HEK293 (cell line): Measurements from ENCODE around the gene DCUN1D5.

Source experiments
- CTCF ChIA-PET: fragments of 350-600 bp; formaldehyde crosslinking; extraction: SDS; loops from one replicate; lab custom pipeline; 2021; ENCODE audit warnings: antibody characterized with exemption; lab: Yijun Ruan, JAX
- POLR2A ChIA-PET: fragments of 300-600 bp; formaldehyde crosslinking; extraction: SDS; loops from one replicate; lab custom pipeline; 2020; ENCODE audit warnings: antibody characterized with exemption, inconsistent platforms; lab: Yijun Ruan, JAX
- H3K27ac ChIP-seq: fragments of 200-500 bp; sonication (Bioruptor generic); 2 replicates; pipeline ENCODE4 v1.5.1; 2014; ENCODE audit warnings: low read depth, low read length, control low read depth, inconsistent platforms; ENCODE audit errors: extremely low read depth
- H3K36me3 ChIP-seq, 2 experiments: fragments of 200-500 bp in 1 of 2; sonication (Bioruptor generic) in 1 of 2; 1 replicate in 1 of 2; 2 replicates in 1 of 2; pipeline ENCODE4 v1.5.1; 2014 to 2017; ENCODE audit warnings: inconsistent platforms in 2 of 2, low read length in 2 of 2; ENCODE audit not compliant: control insufficient read depth in 2 of 2, insufficient read depth in 1 of 2
- H3K4me1 ChIP-seq: fragments of 200-500 bp; sonication (Bioruptor generic); 2 replicates; pipeline ENCODE4 v1.5.1; 2014; ENCODE audit warnings: mild to moderate bottlenecking, low read length, inconsistent platforms; ENCODE audit not compliant: control insufficient read depth, insufficient read depth
- H3K4me3 ChIP-seq: 2 replicates; pipeline ENCODE4 v1.5.1; 2011; ENCODE audit warnings: low read depth, mild to moderate bottlenecking, control low read depth, low read length, moderate library complexity
- H3K9me3 ChIP-seq: fragments of 200-500 bp; sonication (Bioruptor generic); 2 replicates; pipeline ENCODE4 v1.5.1; 2014; ENCODE audit warnings: low read depth, low read length, inconsistent platforms; ENCODE audit not compliant: control insufficient read depth, insufficient read depth
- BCL11A ChIP-seq: fragments of 450-650 bp; formaldehyde crosslinking; IDR thresholded peaks from 2 replicates; pipeline ENCODE4 v1.5.1; 2016; ENCODE audit warnings: low read depth, missing biosample characterization, missing genetic modification characterization
- HOXD13 ChIP-seq: sonication (generic); formaldehyde crosslinking; IDR thresholded peaks from 2 replicates; pipeline ENCODE4 v1.8.0; 2022; ENCODE audit warnings: missing genetic modification reagents, borderline replicate concordance
- KLF10 ChIP-seq: fragments of 450-650 bp; IDR thresholded peaks from 2 replicates; pipeline ENCODE4 v1.5.1; 2018; ENCODE audit warnings: missing biosample characterization, mild to moderate bottlenecking, missing genetic modification characterization
- MZF1 ChIP-seq: fragments of 450-650 bp; formaldehyde crosslinking; IDR thresholded peaks from 2 replicates; pipeline ENCODE4 v1.5.1; 2017; ENCODE audit warnings: missing biosample characterization, missing genetic modification characterization, borderline replicate concordance
- PATZ1 ChIP-seq: fragments of 450-650 bp; formaldehyde crosslinking; IDR thresholded peaks from 2 replicates; pipeline ENCODE4 v1.5.1; 2016; ENCODE audit warnings: missing biosample characterization, missing genetic modification characterization
- PRDM2 ChIP-seq: fragments of 450-650 bp; formaldehyde crosslinking; IDR thresholded peaks from 2 replicates; pipeline ENCODE4 v1.5.1; 2016; ENCODE audit warnings: missing biosample characterization, missing genetic modification characterization, borderline replicate concordance
- SCRT1 ChIP-seq: fragments of 450-650 bp; formaldehyde crosslinking; IDR thresholded peaks from 2 replicates; pipeline ENCODE4 v1.5.1; 2016; ENCODE audit warnings: missing biosample characterization, missing genetic modification characterization, borderline replicate concordance
- WT1 ChIP-seq: fragments of 450-650 bp; formaldehyde crosslinking; IDR thresholded peaks from 2 replicates; pipeline ENCODE4 v1.5.1; 2016; ENCODE audit warnings: missing biosample characterization, missing genetic modification characterization
- ZBTB44 ChIP-seq: fragments of 450-650 bp; IDR thresholded peaks from 2 replicates; pipeline ENCODE4 v1.5.1; 2018; ENCODE audit warnings: missing biosample characterization, mild to moderate bottlenecking, missing genetic modification characterization
- ZFP69B ChIP-seq: fragments of 450-650 bp; formaldehyde crosslinking; IDR thresholded peaks from 2 replicates; pipeline ENCODE4 v1.5.1; 2016; ENCODE audit warnings: missing biosample characterization, missing genetic modification characterization
- ZNF274 ChIP-seq, 2 experiments: fragments of 200-500 bp in 1 of 2; fragments of 450-650 bp in 1 of 2; sonication (Bioruptor generic) in 1 of 2; formaldehyde crosslinking in 1 of 2; IDR thresholded peaks; 2 replicates each; pipeline versions ENCODE4 v1.5.1 to v1.6.1; 2014 to 2016; ENCODE audit warnings: borderline replicate concordance in 1 of 2, inconsistent platforms in 1 of 2, low read length in 1 of 2, missing biosample characterization in 1 of 2, missing genetic modification characterization in 1 of 2
- ZNF292 ChIP-seq: fragments of 450-650 bp; formaldehyde crosslinking; IDR thresholded peaks from 2 replicates; pipeline ENCODE4 v1.5.1; 2016; ENCODE audit warnings: low read depth, missing biosample characterization, missing genetic modification characterization, borderline replicate concordance
- ZNF473 ChIP-seq: fragments of 450-650 bp; formaldehyde crosslinking; IDR thresholded peaks from 2 replicates; pipeline ENCODE4 v1.5.1; 2017; ENCODE audit warnings: missing biosample characterization, missing genetic modification characterization
- ZNF521 ChIP-seq: fragments of 450-650 bp; formaldehyde crosslinking; IDR thresholded peaks from 2 replicates; pipeline ENCODE4 v1.5.1; 2017; ENCODE audit warnings: missing biosample characterization, mild to moderate bottlenecking, missing genetic modification characterization
- ZNF548 ChIP-seq: fragments of 450-650 bp; formaldehyde crosslinking; IDR thresholded peaks from 2 replicates; pipeline ENCODE4 v1.5.1; 2016; ENCODE audit warnings: missing biosample characterization, missing genetic modification characterization
- ZNF777 ChIP-seq: fragments of 450-650 bp; formaldehyde crosslinking; IDR thresholded peaks from 2 replicates; pipeline ENCODE4 v1.5.1; 2017; ENCODE audit warnings: missing biosample characterization, missing genetic modification characterization, borderline replicate concordance
- ZNF785 ChIP-seq: fragments of 450-650 bp; formaldehyde crosslinking; IDR thresholded peaks from 2 replicates; pipeline ENCODE4 v1.5.1; 2016; ENCODE audit warnings: missing biosample characterization, missing genetic modification characterization
- ZSCAN16 ChIP-seq: fragments of 450-650 bp; formaldehyde crosslinking; IDR thresholded peaks from 2 replicates; pipeline ENCODE4 v1.5.1; 2016; ENCODE audit warnings: missing biosample characterization, missing genetic modification characterization
- ZSCAN18 ChIP-seq: fragments of 450-650 bp; formaldehyde crosslinking; IDR thresholded peaks from 2 replicates; pipeline ENCODE4 v1.5.1; 2016; ENCODE audit warnings: missing biosample characterization, missing genetic modification characterization

DCUN1D5 gene

GRCh38 chr11:103114836-103115235 is 22.9 kb upstream of the DCUN1D5 start:
- POLR2A ChIA-PET, result no interaction called here
- Histone ChIP-seq H3K9me3 (no peaks in the 10 kb centered on the region), H3K36me3 (peaks cover 0 to 29% of the 10 kb centered on the region in 2 experiments; a peak in 1 of 3 replicates), H3K27ac (no peak overlapping the region), H3K4me1 (no peaks in the 10 kb centered on the region), H3K4me3 (no peak overlapping the region)
- no peak for TF ChIP-seq BCL11A (tag by site-specific recombination)
- TF ChIP-seq ZFP69B (tag by site-specific recombination), result no peak
- TF ChIP-seq ZSCAN18 (tag by site-specific recombination), result no peak
- TF ChIP-seq KLF10 (tag by site-specific recombination), result no peak
- TF ChIP-seq ZBTB44 (tag by site-specific recombination), result no peak
- TF ChIP-seq PATZ1 (tag by site-specific recombination), result no peak
- TF ChIP-seq ZNF785 (tag by site-specific recombination), result no peak
- TF ChIP-seq PRDM2, result no peak
- TF ChIP-seq WT1, result no peak
- TF ChIP-seq ZNF274 (IDR thresholded peaks at IDR 0.05; ENCODE audit: low read length), result no peak
- TF ChIP-seq ZNF274 (tag by site-specific recombination; IDR thresholded peaks at IDR 0.05; ENCODE audit: borderline replicate concordance), result no peak
- TF ChIP-seq ZNF292 (tag by site-specific recombination), result no peak
- TF ChIP-seq ZSCAN16 (tag by site-specific recombination), result no peak
- no peak for TF ChIP-seq HOXD13 (CRISPR knock-in tag)
- TF ChIP-seq ZNF521 (tag by site-specific recombination), result no peak
- TF ChIP-seq ZNF777, result no peak
- no peak for TF ChIP-seq SCRT1 (tag by site-specific recombination)
- TF ChIP-seq ZNF548, result no peak
- TF ChIP-seq ZNF473, result no peak
- no peak for TF ChIP-seq MZF1
- CTCF ChIA-PET, result no interaction called here
